Effector memory CD8-positive, alpha-beta T cell (primary cell): ENCODE measurements around the gene LAX1.
"Not testable (repeated sequence)": the region's sequence is repeated elsewhere in the genome, so short reads cannot be mapped to it uniquely, and the experiment has no call there.

ENCODE experiments used
- ATAC-seq: fragments of 150-1000 bp; cut with Tn5 transposase; replicated peaks from 2 replicates; pipeline ENCODE4 v1.10.0; 2021; ENCODE audit warnings: mild to moderate bottlenecking, moderate library complexity
- DNase-seq, 3 experiments: peaks; one replicate each; pipeline ENCODE4 v3.0.0; 2021
- H3K27ac Mint-ChIP-seq, 2 donors: one replicate each; pipeline ENCODE4 v1.8.0; 2022; ENCODE audit warnings: mild to moderate bottlenecking in 2 of 2, mixed read lengths in 2 of 2, moderate library complexity in 2 of 2
- H3K27me3 Mint-ChIP-seq, 2 donors: one replicate each; pipeline ENCODE4 v1.8.0; 2022; ENCODE audit warnings: mixed read lengths in 2 of 2
- H3K36me3 Mint-ChIP-seq: one replicate; pipeline ENCODE4 v1.8.0; 2022; ENCODE audit warnings: mild to moderate bottlenecking, moderate library complexity, mixed read lengths; ENCODE audit not compliant: insufficient read depth
- H3K4me1 Mint-ChIP-seq, 2 donors: one replicate each; pipeline ENCODE4 v1.8.0; 2022; ENCODE audit warnings: low read depth in 2 of 2, mixed read lengths in 2 of 2
- H3K4me3 Mint-ChIP-seq, 2 donors: one replicate each; pipeline ENCODE4 v1.8.0; 2022; ENCODE audit warnings: mild to moderate bottlenecking in 2 of 2, mixed read lengths in 2 of 2, moderate library complexity in 2 of 2
- H3K9me3 Mint-ChIP-seq, 2 donors: one replicate each; pipeline ENCODE4 v1.8.0; 2022; ENCODE audit warnings: mixed read lengths in 2 of 2

LAX1 gene

DNA sequence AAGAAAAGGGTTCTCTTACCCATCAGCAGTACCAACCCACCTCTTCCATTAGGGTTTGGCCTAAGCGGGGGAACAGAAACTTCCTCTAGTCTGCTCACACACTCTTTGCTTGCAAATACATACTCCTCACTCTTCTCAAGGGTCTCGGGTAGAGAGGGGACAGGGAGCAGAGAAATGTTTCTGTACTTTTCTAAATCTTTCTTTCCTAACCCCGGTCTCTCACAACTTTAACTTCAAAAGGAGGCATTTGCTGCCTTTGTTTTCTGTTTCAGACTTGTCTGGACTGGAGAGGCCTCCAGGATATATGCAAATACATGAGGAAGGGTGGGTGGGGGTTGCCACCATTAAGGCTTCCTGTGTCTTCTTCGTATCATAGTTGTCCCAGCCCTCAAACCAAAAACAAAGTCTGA lies 10.5 kb upstream of the LAX1 start:
- peaks cover 23% of the 10 kb centered on the region for H3K36me3 Mint-ChIP-seq
- H3K4me3 Mint-ChIP-seq: peak overlapping the region; percentile 21 to 54
- H3K4me1 Mint-ChIP-seq: peaks cover 21 to 33% of the 10 kb centered on the region in 2 donors
- H3K27ac Mint-ChIP-seq: peak overlapping the region; percentile 86 to 88
- no peaks in the 10 kb centered on the region for H3K27me3 Mint-ChIP-seq
- H3K9me3 Mint-ChIP-seq: no peaks in the 10 kb centered on the region
- ATAC-seq (no peak), DNase-seq (peak in 1 of 3 experiments; percentile 10)

DNA sequence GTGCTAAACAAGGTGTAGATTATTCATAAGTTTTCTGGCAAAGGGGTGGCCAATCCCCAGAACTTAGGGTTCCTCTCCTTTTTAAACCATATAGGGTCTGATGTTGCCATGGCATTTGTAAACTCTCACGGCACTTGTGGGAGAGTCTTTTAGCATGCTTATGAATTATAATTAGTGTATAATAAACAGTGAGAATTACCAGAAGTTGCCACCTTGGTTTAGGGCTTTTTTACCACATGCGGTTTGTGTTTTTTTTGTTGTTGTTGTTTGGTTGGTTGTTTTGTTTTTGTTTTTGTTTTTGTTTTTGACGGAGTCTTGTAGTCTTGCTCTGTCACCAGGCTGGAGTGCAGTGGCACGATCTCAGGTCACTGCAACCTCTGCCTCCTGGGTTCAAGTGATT lies 8.9 kb upstream of the LAX1 start:
- DNase-seq (peak; percentile 14 to 21 (median 15)), ATAC-seq (peak; percentile 75)
- Mint-ChIP-seq H3K36me3 (peaks cover 19% of the 10 kb centered on the region), H3K9me3 (no peaks in the 10 kb centered on the region), H3K4me1 (peaks cover 21 to 33% of the 10 kb centered on the region in 2 donors), H3K27me3 (no peaks in the 10 kb centered on the region), H3K4me3 (peak overlapping the region; percentile 63 to 72), H3K27ac (peak overlapping the region; percentile 94 to 95)

DNA sequence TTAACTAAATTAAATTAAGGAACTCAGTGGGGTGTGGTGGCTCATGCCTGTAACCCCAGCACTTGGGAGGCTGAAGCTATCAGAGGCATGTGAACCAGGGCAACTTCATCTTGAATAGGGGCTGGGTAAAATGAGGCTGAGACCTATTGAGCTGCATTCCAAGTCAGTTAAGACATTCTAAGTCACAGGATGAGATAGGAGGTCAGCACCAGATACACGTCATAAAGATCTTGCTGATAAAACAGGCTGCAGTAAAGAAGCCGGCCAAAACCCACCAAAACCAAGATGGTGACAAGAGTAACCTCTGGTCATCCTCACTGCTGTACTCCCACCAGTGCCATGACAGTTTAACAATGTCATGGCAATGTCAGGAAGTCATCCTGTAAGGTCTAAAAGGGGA lies 6.2 kb upstream of the LAX1 start:
- peaks cover 21 to 36% of the 10 kb centered on the region in 2 donors for H3K4me1 Mint-ChIP-seq
- not testable (repeated sequence) for ATAC-seq, H3K4me3 Mint-ChIP-seq, H3K27me3 Mint-ChIP-seq, DNase-seq, H3K27ac Mint-ChIP-seq, H3K9me3 Mint-ChIP-seq
- H3K36me3 Mint-ChIP-seq: peaks cover 13% of the 10 kb centered on the region

DNA sequence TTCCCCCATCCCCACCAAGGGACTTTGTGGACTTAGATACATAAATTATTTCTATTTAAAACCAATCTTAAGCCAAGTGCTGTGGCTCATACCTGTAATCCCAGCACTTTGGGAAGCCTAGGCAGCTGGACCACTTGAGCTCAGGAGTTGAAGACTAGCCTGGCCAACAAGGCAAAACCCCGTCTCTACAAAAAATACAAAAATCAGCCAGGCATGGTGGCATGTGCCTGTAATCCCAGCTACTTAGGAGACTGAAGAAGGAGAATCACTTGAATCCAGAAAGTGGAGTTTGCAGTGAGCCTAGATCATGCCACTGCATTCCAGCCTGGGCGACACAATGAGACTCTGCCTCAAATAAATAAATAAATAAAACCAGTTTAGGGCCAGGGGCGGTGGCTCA lies 4.5 kb upstream of the LAX1 start:
- Mint-ChIP-seq H3K36me3 (peaks cover 24% of the 10 kb centered on the region), H3K9me3 (no peaks in the 10 kb centered on the region), H3K27ac (peak overlapping the region in 1 of 2 donors; percentile 59), H3K4me1 (peaks cover 33 to 42% of the 10 kb centered on the region in 2 donors), H3K4me3 (no peak overlapping the region), H3K27me3 (no peaks in the 10 kb centered on the region)
- no peak for ATAC-seq
- no peak for DNase-seq

DNA sequence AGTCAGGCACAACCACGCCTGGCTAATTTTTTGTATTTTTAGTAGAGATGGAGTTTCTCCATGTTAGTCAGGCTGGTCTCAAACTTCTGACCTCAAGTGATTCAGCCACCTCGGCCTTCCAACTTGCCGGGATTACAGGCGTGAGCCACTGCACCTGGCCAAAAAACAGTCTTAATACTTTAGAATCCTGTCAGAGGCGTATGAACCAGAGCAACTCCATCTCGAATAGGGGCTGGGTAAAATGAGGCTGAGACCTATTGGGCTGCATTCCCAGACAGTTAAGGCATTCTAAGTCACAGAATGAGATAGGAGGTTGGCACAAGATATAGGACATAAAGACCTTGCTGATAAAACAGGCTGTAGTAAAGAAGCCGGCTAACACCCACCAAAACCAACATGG lies 3.0 kb upstream of the LAX1 start:
- Mint-ChIP-seq H3K27ac (peak overlapping the region; percentile 26 to 95), H3K36me3 (peaks cover 26% of the 10 kb centered on the region), H3K4me1 (peaks cover 26 to 35% of the 10 kb centered on the region in 2 donors)
- not testable (repeated sequence) for H3K9me3 Mint-ChIP-seq, ATAC-seq, H3K27me3 Mint-ChIP-seq, H3K4me3 Mint-ChIP-seq, DNase-seq

DNA sequence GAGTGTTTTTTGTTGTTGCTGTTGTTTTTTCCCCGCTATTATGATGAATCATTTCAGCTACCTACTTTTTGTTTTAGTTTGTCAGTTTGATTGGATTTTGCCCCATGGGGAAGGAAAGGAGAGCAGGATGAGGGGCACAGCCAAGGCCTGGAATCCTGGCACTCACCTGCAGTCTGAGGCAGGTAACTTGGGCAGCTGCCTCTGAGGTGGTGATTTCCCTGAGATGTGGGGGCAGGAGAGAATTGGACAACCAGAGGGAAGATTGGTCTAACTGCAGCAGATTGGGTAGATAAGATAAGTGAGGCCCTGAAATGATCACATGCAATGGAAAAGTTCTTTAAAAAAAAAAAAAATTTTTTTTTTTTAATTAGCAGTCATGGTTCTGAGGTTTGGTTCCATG lies 1.5 kb upstream of the LAX1 start:
- Mint-ChIP-seq H3K4me3 (peak overlapping the region; percentile 56 to 100), H3K36me3 (peaks cover 33% of the 10 kb centered on the region), H3K27ac (peak overlapping the region; percentile 95 to 99), H3K9me3 (no peaks in the 10 kb centered on the region), H3K27me3 (no peaks in the 10 kb centered on the region), H3K4me1 (peaks cover 35 to 47% of the 10 kb centered on the region in 2 donors)
- DNase-seq: no peak
- ATAC-seq: no peak

DNA sequence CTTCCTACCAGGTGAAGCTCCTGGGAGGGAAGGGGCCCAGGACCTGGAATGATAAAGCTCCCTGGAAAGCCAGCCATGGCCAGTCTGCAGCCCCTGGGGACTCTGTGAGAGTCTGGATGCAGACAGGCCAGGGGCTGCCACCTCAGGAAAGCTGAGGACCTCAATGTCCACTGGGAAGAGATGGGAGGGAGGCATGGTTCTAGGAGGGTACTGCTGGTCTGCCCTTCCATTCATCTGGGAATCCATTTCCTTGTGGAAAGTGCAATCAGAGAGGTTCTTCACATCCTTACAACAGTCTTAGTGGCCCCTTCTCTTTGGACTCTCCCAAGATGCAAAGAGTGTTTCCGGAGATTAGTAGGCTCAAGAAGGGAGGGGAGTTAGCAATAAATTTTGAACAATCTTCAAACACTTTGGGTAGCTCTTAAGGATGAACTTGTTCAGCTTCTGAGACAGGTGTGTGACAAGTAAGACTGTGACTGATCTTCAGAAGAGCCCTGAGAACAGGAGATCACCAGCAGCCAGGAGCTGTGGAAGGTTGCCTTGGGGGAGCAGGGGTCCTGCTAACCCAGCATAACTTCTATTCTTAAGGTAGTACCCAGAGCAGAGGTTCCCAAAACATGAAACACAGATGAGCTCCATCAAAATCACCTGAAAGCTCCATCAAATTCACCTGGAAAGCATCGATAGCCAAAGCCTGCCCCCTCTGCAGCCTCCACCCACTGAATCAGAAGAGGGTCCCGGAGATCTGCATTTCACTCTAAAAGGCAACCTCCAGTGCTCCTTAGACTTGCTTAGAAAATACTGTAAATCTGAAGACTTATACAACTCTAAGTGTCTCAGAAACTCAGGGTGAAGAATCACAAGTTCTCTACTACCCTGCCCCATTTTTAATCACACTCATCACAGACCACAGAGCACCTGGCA lies 616 bp upstream of the LAX1 start:
- peak overlapping the region; percentile 90 to 100 for H3K4me3 Mint-ChIP-seq
- no peaks in the 10 kb centered on the region for H3K9me3 Mint-ChIP-seq
- no peak for ATAC-seq
- DNase-seq: no peak
- H3K4me1 Mint-ChIP-seq: peaks cover 40 to 56% of the 10 kb centered on the region in 2 donors
- peaks cover 41% of the 10 kb centered on the region for H3K36me3 Mint-ChIP-seq
- peak overlapping the region; percentile 95 to 99 for H3K27ac Mint-ChIP-seq
- H3K27me3 Mint-ChIP-seq: no peaks in the 10 kb centered on the region

DNA sequence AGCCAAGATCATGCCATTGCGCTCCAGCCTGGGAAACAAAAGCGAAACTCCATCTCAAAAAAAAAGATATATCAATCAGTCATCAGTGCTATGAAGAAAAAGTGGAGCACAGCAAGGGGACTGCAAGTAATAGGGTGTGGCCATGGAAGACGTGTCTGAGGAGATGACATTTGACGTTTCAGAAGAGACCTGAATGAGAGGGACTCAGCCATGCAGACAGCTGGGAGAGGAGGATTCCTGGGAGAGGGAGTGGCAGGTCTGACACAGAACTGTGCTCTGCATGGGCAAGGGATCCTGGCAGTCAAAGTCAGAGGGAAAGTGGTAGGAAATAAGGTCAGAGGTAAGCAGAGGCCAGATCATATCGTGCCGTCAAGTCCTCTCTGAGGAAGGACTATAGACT lies 3.3 kb downstream of the LAX1 start:
- Mint-ChIP-seq H3K9me3 (no peaks in the 10 kb centered on the region), H3K4me1 (peaks cover 52 to 65% of the 10 kb centered on the region in 2 donors), H3K36me3 (peaks cover 73% of the 10 kb centered on the region), H3K27ac (peak overlapping the region; percentile 92 to 98), H3K4me3 (peak overlapping the region; percentile 64 to 90), H3K27me3 (no peaks in the 10 kb centered on the region)
- no peak for ATAC-seq
- DNase-seq: no peak

DNA sequence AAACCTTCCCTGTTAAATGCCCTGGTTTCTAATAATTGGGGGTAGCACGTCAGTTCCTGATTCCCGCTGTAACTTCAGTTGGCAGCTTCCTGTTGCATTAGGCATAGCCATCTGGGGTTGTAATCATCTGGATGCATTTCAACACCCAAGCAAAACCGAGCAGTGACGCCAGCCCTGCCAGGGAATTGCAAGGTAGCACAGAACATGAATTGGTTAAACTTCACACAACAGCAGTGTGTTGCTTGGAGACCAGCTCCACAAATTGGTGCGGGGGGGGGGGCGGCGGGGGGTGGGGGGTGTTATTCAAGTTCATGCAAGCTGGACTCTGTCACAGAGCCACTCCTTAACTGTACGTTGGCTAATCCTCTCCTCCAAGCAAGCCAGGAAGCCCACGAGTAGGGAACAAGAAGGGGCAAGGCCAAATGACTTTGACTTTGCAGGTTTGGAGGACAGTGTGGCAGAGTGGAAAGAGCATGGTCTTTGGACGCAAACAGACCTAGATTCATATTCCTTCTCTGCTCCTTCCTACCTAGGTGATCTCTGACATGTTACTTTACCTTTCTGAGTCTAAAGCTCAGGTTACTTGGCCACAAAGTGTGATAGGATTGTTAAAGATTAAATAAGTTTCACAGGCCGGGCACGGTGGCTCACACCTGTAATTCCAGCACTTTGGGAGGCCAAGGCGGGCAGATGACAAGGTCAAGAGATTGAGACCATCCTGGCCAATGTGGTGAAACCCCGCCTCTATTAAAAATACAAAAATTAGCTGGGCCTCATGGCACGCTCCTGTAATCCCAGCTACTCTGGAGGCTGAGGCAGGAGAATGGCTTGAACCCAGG lies 4.7 kb downstream of the LAX1 start:
- Mint-ChIP-seq H3K27ac (peak overlapping the region; percentile 92 to 98), H3K9me3 (no peaks in the 10 kb centered on the region), H3K27me3 (no peaks in the 10 kb centered on the region), H3K4me3 (peak overlapping the region; percentile 64 to 90), H3K4me1 (peaks cover 41 to 51% of the 10 kb centered on the region in 2 donors), H3K36me3 (peaks cover 85% of the 10 kb centered on the region)
- DNase-seq (no peak), ATAC-seq (no peak)

DNA sequence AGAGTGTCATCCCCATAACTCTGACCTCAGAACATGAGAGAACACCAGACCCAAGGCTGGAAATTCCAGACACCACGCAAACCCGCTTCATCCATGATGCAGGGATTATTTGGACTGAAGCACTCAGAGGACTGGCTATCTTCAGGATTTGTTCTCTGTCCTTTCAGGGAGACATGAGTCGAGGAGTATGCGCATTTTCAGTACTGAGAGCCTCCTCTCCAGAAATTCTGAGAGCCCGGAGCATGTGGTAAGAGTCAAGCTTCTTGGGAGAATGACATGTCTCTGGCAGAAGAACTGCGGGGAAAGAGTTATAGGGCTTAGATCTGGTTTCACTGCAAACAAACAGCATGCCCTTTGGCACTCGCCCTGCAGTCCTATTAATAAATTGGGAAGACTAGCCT lies 6.9 kb downstream of the LAX1 start:
- Mint-ChIP-seq H3K27me3 (no peaks in the 10 kb centered on the region), H3K27ac (peak overlapping the region; percentile 60 to 92), H3K4me1 (peaks cover 36 to 42% of the 10 kb centered on the region in 2 donors), H3K4me3 (no peak overlapping the region), H3K36me3 (peaks cover 82% of the 10 kb centered on the region), H3K9me3 (no peaks in the 10 kb centered on the region)
- no peak for ATAC-seq
- DNase-seq: no peak

DNA sequence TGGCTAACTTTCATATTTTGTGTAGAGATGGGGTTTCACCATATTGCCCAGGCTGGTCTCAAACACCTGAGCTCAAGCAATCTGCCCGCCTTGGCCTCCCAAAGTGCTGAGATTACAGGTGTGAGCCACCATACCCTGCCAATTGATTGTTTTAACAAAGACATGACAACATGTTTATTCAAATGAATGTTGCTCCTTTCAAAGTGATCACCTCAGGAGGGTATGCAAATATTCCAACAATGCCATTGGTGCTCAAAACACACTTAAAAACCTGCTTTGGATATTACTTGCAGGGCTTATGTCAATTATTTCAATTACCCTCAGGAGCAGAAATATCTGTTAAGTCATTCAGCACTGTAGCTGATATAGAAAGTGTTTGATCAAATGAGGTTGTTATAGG lies 7.9 kb downstream of the LAX1 start:
- Mint-ChIP-seq H3K9me3 (no peaks in the 10 kb centered on the region), H3K36me3 (peaks cover 82% of the 10 kb centered on the region), H3K4me1 (peaks cover 33 to 36% of the 10 kb centered on the region in 2 donors), H3K27me3 (no peaks in the 10 kb centered on the region), H3K27ac (peak overlapping the region; percentile 19 to 92), H3K4me3 (no peak overlapping the region)
- ATAC-seq (no peak), DNase-seq (no peak)

DNA sequence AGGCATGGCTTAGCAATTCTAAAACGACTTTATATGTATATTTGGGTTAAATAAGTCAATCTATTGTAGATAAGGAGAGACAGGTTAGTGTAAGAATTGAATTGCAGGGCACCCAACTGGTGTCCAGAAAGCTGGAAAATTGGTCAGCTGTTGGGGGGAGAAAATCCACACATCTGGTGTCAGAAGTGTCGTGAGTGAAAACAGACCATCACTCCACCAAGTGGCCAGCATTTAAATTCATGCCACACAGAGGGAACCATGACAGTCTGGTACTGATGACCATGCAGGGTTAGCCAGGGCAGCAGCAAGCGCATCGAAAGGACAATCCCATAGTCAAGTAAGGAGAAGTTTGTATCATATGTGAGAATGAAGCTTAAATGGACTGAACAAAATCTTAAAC lies 11.7 kb downstream of the LAX1 start:
- H3K27ac Mint-ChIP-seq: peak overlapping the region; percentile 63 to 76
- H3K27me3 Mint-ChIP-seq: no peaks in the 10 kb centered on the region
- peak; percentile 54 for ATAC-seq

DNA sequence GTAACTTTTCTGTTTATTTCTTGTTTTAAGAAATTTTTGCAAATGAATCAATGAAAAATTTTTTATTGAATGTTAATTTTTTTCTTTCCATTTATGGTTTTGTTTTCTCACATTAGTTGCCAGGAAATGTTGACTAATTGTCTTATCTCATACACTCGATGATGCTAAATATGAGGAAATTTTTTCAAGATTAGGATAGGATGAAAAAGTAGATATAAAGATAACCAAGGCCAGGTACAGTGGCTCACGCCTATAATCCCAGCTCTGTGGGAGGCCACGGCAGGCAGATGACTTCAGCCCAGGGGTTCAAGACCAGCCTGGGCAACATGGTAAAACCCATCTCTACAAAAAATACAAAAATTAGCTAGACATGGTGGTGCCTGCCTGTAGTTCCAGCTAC lies 12.6 kb downstream of the LAX1 start:
- Mint-ChIP-seq H3K4me3 (no peak overlapping the region), H3K4me1 (peaks cover 6 to 9% of the 10 kb centered on the region in 2 donors), H3K27ac (peak overlapping the region; percentile 63 to 76), H3K27me3 (no peaks in the 10 kb centered on the region), H3K36me3 (peaks cover 47% of the 10 kb centered on the region), H3K9me3 (no peaks in the 10 kb centered on the region)
- no peak for ATAC-seq
- no peak for DNase-seq

More for the DNA sequence above, 11.7 kb downstream of the LAX1 start:
- Mint-ChIP-seq H3K9me3 (no peaks in the 10 kb centered on the region), H3K36me3 (peaks cover 56% of the 10 kb centered on the region), H3K4me1 (peaks cover 7 to 9% of the 10 kb centered on the region in 2 donors), H3K4me3 (no peak overlapping the region)
- no peak for DNase-seq
